Parathyroid adenoma (tissue), 2 donors: ENCODE results near the gene UNCX.

Experiments used
- H2AFZ ChIP-seq: fragments of 300-600 bp; sonication (generic); one replicate; pipeline ENCODE4 v1.7.0; 2017; ENCODE audit warnings: antibody characterized with exemption, mild to moderate bottlenecking
- H3K27ac ChIP-seq: fragments of 300-600 bp; sonication (generic); one replicate; pipeline ENCODE4 v1.7.0; 2017
- H3K27me3 ChIP-seq: fragments of 300-600 bp; sonication (generic); one replicate; pipeline ENCODE4 v1.7.0; 2017; ENCODE audit warnings: low read length; ENCODE audit not compliant: control insufficient read depth, insufficient read depth
- H3K36me3 ChIP-seq: fragments of 300-600 bp; sonication (generic); one replicate; pipeline ENCODE4 v1.7.0; 2017; ENCODE audit warnings: low read length; ENCODE audit not compliant: control insufficient read depth, insufficient read depth
- H3K4me1 ChIP-seq: fragments of 300-600 bp; sonication (generic); one replicate; pipeline ENCODE4 v1.7.0; 2017; ENCODE audit warnings: control low read depth
- H3K4me2 ChIP-seq: fragments of 300-600 bp; sonication (generic); one replicate; pipeline ENCODE4 v1.7.0; 2017; ENCODE audit warnings: low read length
- H3K4me3 ChIP-seq: fragments of 300-600 bp; sonication (generic); one replicate; pipeline ENCODE4 v1.7.0; 2017; ENCODE audit warnings: low read depth, low read length
- H3K79me2 ChIP-seq: fragments of 300-600 bp; sonication (generic); one replicate; pipeline ENCODE4 v1.7.0; 2017; ENCODE audit warnings: control low read depth
- H3K9ac ChIP-seq: fragments of 300-600 bp; sonication (generic); one replicate; pipeline ENCODE4 v1.7.0; 2017; ENCODE audit warnings: mild to moderate bottlenecking
- H3K9me3 ChIP-seq: fragments of 300-600 bp; sonication (generic); one replicate; pipeline ENCODE4 v1.7.0; 2017; ENCODE audit warnings: low read length; ENCODE audit not compliant: control insufficient read depth
- TF ChIP-seq, protein P1 (sequence below): fragments of 300-600 bp; sonication (generic); IDR thresholded peaks from one replicate; pipeline ENCODE4 v1.7.0; 2017; ENCODE audit warnings: antibody characterized with exemption, mild to moderate bottlenecking
- donor health status: primary hyperparathyroidism.

UNCX gene

DNA sequence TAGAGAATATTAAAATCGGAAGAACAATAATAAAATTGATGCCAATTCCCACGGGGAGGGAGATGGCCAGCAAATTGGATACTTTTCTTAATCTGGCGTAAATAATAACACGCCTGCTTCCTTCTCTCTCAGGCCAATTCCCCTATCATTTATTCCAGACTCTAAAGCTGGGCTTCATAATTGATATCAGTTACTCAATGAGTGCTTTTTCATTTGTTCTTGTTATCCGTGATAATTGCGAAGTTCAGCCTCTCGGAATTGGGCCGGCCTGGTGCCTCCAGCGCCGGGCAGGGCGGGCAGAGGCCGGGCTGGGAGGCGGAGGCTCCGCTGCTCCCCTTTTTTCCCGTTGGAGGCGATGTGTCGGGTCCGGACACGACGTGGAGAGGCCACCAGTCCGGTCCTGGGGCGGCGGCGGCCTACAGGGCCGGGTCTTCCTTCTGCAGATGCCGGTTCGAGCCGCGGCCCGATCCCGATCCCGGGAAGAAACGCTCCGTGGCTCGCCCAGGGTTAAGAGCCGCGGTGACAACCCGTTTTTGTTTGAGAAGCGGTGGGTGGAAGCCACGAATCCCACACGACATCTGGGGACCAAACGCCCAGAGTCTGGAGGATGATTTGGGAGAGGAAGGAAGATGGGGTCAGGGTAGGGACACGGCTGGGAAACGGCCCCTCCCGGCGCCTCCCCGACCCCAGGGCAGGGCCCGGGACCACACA lies 13.6 kb downstream of the UNCX start:
- Histone ChIP-seq H3K36me3 (no peaks in the 10 kb centered on the region), H3K9me3 (no peaks in the 10 kb centered on the region), H3K4me3 (no peak overlapping the region), H3K9ac (no peak overlapping the region), H3K4me2 (no peak overlapping the region), H3K4me1 (no peaks in the 10 kb centered on the region), H3K27ac (no peak overlapping the region), H3K27me3 (peaks cover 33% of the 10 kb centered on the region), H2AFZ (no peak overlapping the region), H3K79me2 (no peaks in the 10 kb centered on the region)
- TF ChIP-seq, protein P1, sequence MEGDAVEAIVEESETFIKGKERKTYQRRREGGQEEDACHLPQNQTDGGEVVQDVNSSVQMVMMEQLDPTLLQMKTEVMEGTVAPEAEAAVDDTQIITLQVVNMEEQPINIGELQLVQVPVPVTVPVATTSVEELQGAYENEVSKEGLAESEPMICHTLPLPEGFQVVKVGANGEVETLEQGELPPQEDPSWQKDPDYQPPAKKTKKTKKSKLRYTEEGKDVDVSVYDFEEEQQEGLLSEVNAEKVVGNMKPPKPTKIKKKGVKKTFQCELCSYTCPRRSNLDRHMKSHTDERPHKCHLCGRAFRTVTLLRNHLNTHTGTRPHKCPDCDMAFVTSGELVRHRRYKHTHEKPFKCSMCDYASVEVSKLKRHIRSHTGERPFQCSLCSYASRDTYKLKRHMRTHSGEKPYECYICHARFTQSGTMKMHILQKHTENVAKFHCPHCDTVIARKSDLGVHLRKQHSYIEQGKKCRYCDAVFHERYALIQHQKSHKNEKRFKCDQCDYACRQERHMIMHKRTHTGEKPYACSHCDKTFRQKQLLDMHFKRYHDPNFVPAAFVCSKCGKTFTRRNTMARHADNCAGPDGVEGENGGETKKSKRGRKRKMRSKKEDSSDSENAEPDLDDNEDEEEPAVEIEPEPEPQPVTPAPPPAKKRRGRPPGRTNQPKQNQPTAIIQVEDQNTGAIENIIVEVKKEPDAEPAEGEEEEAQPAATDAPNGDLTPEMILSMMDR = no peak

DNA sequence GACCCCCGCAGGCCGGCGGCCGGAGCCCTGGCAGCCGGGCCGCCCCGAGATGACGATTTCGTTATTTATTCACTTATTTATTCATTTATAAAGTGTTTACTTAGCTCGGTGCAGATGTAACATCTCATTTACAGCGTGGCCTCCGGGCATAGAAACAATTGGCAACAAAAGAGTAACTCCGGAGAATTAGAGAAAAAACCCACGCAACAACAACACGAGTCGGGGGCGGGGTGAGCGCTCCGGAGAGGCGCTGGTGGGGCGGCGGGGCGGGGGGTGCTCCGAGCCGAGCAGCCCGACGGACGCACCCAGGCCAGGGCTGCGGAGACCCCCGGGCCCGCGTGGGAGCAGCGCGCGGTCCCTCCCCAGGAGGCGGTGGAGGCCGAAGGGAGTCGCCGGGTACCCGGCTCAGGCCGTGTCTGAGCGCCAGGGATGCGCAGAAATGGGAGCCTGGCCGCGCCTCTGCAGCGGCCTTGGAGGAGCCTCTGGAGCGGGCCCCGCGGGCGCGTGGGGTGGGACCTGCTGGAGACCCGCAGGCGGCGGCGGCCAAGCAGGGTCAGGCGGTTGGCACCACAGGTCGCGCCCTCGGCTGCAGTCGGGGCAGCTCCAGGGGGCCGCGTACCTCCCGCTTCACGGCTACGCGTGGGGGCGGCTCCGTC lies 14.3 kb downstream of the UNCX start:
- no peak overlapping the region for H3K27ac ChIP-seq
- H3K9ac ChIP-seq = no peak overlapping the region
- peaks cover 29% of the 10 kb centered on the region for H3K27me3 ChIP-seq
- H3K9me3 ChIP-seq = no peaks in the 10 kb centered on the region
- no peaks in the 10 kb centered on the region for H3K79me2 ChIP-seq
- H2AFZ ChIP-seq = no peak overlapping the region
- H3K36me3 ChIP-seq = no peaks in the 10 kb centered on the region
- TF ChIP-seq, protein P1 = no peak
- H3K4me3 ChIP-seq = no peak overlapping the region
- H3K4me2 ChIP-seq = no peak overlapping the region
- H3K4me1 ChIP-seq = no peaks in the 10 kb centered on the region

DNA sequence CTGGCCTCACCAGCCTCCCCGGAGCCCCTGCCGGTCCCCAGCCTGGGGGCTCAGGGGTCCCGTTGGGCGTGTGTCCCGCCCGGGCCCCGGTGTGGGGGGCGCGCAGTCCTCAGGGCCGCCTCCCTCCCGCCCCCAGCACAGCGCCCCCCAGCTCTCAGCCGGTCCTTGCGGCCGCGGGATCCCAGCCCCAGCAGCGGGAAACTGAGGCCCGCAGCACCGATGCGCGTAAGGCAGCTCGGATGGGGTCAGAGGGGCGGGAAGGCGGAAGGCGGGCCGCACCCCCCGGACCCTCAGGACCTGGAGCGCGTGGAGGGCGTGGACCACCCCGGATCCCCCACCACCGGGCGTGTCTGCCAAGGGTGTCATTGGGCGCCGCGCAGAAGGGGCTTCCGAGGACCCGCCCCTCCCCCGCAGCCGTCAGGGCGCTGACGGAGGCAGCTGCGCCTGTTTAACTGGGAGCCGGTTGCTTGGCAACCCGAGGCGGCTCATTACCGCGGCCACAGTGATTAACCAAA lies 14.9 kb downstream of the UNCX start:
- H3K27me3 ChIP-seq = peaks cover 27% of the 10 kb centered on the region
- no peak overlapping the region for H2AFZ ChIP-seq
- no peak overlapping the region for H3K4me3 ChIP-seq
- no peaks in the 10 kb centered on the region for H3K79me2 ChIP-seq
- TF ChIP-seq, protein P1 = no peak
- H3K9ac ChIP-seq = no peak overlapping the region
- no peak overlapping the region for H3K4me2 ChIP-seq
- H3K27ac ChIP-seq = no peak overlapping the region
- no peaks in the 10 kb centered on the region for H3K4me1 ChIP-seq
- H3K9me3 ChIP-seq = no peaks in the 10 kb centered on the region
- no peaks in the 10 kb centered on the region for H3K36me3 ChIP-seq

DNA sequence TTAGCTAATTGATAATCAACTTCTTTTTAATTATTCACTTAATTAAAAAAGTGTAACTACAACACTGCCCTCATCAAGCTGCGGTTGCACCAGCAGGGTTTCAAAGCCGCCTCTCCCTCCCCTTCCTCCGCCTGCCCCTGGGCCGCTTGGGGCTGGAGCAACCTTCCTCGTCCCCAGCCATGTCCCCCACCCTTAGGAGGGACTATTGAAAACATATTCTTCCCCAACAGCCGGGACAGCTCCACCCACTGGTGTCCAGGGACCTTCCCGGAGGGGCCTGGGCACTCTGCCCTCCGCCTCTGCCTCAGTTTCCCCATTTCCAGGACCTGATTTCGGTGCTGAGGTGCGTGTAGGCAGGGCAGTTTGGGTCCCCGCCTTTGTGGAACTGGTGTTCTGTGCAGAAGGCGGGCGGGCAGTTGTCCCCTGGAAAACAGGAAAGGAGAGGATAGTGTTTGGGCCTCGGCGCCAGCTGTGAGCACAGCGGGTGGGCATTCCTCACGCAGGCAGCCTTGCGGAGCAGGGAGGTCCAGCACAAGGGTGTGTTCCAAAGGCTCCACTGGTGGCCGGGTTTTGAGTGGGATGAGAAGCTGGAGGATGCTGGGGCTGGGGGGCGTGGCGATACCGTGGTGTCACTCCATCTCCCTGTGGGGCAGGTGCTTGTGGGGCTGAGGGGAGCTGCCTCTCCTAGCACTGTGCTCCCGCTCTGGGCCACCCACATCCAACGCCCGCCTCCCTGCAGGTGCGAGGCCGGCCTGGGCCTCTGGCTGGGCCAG lies 15.7 kb downstream of the UNCX start:
- TF ChIP-seq, protein P1 = no peak
- no peaks in the 10 kb centered on the region for H3K9me3 ChIP-seq
- H3K36me3 ChIP-seq = no peaks in the 10 kb centered on the region
- H3K27me3 ChIP-seq = peaks cover 22% of the 10 kb centered on the region
- H3K27ac ChIP-seq = no peak overlapping the region
- no peaks in the 10 kb centered on the region for H3K4me1 ChIP-seq
- no peak overlapping the region for H3K4me2 ChIP-seq
- no peak overlapping the region for H3K4me3 ChIP-seq
- H2AFZ ChIP-seq = no peak overlapping the region
- H3K9ac ChIP-seq = no peak overlapping the region
- no peaks in the 10 kb centered on the region for H3K79me2 ChIP-seq
